ENCODE measurements around the gene MSLN. TPM values are rescaled to one million over a fixed set of nuclear protein-coding genes. Genes with fewer than 3 reads are reported as not detected.

The MSLN gene
- total and polyA plus RNA-seq, 2 of the 8 experiments (the other 6 are each of a cell fraction or from before 2014, with no cell fraction given), result 0.28 to 0.50 TPM

- TF ChIP-seq GABPA (IDR thresholded peaks at IDR 0.05; ENCODE audit: borderline replicate concordance, insufficient read depth, low read length) (0 out of 2 replicates have a peak, but pooled peaks have one; percentile 15), SIN3A (conservative IDR thresholded peaks at IDR 0.05 in 1 of 2, IDR thresholded peaks at IDR 0.05 in 1 of 2; ENCODE audit: low read depth in 1 of 2, low read length in 2 of 2) (peak in 1 of 2 experiments; percentile 57; a peak in 1 of 4 replicates), HDAC6 (IDR thresholded peaks at IDR 0.05; ENCODE audit: low read depth, low read length) (no peak), KDM4A (IDR thresholded peaks at IDR 0.05; ENCODE audit: low read depth, low read length, severe bottlenecking) (peak; percentile 97), MAX (IDR thresholded peaks at IDR 0.05) (peak; percentile 67), E2F6 (IDR thresholded peaks at IDR 0.05) (peak; percentile 68)
Measured at GRCh38 chr16:788399-789126, 28.0 kb downstream of the MSLN start, which contains the start of gene CHTF18 (continued).
